IPS-18c (cell line): ENCODE data around the gene PPFIA4.

Source experiments
- H3K4me3 ChIP-seq: 2 replicates; pipeline ENCODE4 v1.7.0; 2013; ENCODE audit warnings: low read depth, mild to moderate bottlenecking, low read length, moderate library complexity; ENCODE audit not compliant: insufficient read depth
- H3K9me3 ChIP-seq: one replicate; pipeline ENCODE4 v1.6.1; 2013; ENCODE audit warnings: mild to moderate bottlenecking, low read length, moderate library complexity; ENCODE audit not compliant: control insufficient read depth, insufficient read depth

PPFIA4 gene

DNA sequence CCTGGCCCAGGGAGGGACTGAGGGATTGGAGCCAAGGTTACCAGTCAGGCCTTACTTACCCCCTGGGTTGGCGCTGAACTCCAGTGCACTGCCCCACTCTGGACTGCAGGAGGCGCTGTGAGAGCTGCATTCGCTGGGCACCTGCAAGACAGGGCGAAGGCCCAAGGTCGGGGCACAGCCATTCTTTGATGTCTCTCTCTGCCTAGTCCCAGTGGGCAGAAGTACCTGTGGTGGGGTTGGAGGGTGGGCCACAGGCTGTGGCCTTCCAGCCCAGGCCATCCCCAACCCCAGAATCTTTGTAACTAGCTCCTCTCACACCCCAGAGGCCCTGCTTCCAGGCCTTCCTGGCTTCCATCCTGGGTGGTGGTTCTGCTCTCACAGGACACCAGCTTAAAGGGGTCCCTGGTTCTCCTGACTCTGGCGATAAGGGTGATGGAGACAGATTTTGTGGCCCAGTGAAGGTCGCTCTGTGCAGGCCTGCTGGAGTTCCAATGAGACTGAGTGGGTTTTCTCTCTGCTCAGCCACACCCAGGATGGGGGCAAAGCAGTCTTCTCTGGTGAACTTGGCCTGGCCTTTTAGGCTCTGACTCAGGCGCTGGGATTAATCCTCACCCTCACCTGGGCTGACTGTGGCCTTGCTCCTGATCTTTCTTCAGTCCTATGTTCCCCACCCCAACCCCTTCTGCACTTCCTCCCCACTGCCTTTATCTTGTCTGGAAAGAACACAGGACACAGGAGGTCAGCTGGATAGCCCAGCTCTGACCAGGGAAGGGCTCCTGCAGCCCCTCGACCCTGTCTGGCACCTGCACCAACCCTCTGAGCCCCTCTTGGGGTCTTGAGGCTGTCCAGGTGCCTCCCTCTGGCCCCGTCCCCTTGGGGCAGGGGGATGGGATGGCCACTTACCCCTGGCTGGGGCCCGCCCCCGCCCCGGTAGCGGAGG lies 58.6 kb downstream of the PPFIA4 start:
- no peak overlapping the region for H3K4me3 ChIP-seq
- no peaks in the 10 kb centered on the region for H3K9me3 ChIP-seq

DNA sequence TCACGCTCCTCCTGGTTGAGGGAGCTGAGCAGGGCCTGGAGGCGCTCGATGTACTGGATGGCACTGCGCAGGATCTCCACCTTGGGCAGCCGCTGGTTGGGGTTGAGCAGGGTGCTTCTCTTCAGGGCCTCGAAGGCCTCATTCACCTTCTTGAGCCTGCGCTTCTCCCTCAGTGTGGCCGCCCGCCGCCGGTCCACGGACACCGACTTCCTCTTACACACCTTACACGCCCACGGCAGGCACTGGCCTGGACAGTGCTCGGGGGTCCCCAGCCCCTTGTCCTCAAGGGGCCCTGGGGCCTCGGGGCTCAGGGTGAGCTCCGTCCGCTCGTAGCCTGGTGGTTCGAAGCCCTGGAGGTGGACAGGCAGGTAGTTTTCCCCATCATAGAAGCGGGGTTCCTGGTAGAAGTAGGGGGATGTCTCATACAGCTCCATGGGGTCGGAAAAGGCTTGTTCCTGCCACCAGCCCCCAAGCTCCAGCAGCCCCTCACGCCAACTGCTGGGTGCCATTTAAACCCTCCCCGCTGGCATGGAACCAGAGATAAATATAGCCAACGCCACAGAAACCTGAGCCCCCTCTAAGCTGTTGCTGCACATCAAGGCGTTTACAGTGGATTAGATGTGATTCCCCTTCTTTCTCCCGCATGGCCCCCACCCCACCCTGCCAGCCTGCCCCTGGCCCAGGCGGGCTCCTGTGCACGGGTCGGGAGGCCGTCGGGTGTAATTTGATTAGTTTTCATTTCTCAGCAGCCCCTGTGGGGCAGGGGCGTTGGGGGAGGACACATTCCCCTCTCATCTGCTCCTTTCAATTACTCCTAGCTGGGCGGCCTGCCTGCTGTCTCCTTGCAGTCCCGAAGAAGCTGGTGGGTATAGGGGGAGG lies 59.5 kb downstream of the PPFIA4 start, which contains the start of gene MYOG:
Gene MYOG, minus strand, starts transcription at position 485 of the 879 bp plus-strand sequence. Its CDS starts 51 bp downstream, at position 434.
- no peak within 1 kb of the TSS for H3K4me3 ChIP-seq

DNA sequence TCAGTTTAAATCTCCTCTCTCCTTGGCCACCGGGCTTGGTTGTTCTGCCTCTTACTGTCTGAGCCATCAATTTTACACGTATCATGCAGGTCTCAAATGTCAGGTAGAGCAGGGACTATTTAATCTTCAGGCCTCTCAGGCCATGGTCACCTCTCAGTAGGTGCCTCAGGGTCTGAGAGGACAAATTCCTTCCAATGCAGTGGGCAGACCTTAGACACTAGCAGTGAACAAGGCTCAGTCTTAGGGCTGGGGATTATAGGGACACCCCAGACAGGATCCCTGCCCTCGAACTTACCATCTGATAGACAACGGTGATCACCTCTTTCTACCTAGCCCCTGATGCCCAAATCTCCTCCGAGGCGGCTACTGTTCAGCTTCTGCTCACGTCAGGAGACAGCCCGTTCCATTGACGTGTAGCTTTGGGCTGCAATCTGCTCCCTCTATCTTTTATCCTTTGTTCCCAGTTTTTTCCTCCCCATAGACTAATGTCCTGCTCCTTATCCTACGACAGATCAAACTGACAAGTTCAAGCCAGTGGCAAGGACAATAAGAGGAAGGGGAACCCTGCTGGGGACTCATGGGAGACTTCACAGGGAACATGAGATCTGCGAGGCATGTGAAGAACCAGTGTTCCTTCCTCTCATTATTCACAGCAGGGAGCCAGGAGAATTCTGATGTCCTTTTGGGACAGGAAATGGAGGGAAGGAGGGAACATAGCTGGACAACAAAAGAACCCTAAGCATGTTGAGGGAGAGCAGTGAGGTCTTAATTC lies 60.9 kb downstream of the PPFIA4 start:
- Histone ChIP-seq H3K9me3 (no peaks in the 10 kb centered on the region), H3K4me3 (no peak overlapping the region)

More for the DNA sequence above, 59.5 kb downstream of the PPFIA4 start, which contains the start of gene MYOG:
- no peaks in the 10 kb centered on the region for H3K9me3 ChIP-seq

DNA sequence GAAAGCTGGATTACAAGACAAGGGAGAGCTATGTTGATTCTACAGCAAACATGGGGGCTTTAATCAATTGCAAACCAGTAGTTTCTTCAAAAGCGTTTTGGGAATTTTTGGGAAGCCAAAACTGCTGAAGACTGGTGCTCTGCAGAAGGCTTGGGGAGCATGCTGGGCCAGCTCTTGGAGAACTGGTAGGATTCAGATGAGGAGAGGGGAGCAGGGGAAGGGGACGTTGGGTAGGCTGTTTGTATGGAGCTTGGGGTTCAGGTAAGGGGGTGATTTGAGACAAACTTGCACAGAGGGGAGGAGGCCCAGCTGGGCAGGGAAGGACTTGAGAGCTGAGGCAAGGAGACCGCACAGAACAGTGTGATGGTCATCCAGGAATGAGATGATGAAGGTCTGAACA lies 62.1 kb downstream of the PPFIA4 start:
- H3K4me3 ChIP-seq = no peak overlapping the region
- no peaks in the 10 kb centered on the region for H3K9me3 ChIP-seq

DNA sequence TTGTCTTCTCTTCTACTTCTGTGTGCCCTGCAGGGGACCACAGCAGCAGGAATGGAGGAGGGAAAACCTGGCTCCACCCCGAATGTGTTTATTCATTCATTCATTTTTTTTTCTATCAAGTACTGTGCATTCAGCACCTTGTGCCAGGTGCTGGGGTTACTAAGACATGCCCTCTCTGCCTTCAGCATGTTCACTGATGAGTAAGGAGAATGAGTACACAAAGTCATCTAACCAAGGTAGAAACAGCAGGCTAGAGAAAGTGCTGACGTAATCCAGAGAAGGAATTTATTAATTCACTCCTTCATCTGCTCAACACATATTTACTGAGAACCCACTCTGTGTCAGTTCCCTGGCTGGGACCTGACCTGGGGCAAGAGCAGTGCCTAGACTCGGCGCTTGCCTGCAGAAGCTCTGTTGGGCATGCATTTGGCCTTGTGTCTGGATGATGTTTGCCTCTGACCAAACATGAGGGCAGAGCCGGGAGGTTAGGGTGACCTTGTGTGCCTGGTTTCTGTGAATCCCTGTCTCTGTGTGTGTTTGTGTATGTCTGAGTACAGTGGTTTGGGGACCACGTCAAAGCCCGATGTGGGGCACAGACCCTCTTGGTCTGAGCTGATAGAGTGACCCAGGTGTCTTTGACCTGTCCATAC lies 62.8 kb downstream of the PPFIA4 start:
- H3K4me3 ChIP-seq = no peak overlapping the region
- H3K9me3 ChIP-seq = peaks cover 3% of the 10 kb centered on the region

DNA sequence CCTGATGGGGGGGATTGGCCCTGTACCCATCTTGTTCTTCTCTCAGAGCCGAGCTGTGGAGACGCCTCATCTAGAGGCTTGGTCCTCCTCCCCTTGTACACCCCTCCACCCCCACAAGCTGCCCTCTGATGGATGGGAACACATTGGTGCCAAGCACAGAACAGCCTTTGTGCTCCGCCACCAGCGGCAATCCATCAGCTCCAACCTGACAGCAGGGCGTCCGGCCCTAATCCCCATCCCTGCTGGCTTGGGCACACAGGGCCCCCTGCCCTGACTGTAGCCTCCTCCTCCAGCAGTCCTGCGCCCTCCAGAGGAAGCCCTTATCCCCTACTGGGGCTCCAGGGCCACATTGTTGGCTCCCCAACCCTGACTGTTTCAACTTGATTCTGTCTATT lies 63.4 kb downstream of the PPFIA4 start:
- no peak overlapping the region for H3K4me3 ChIP-seq
- peaks cover 3% of the 10 kb centered on the region for H3K9me3 ChIP-seq

DNA sequence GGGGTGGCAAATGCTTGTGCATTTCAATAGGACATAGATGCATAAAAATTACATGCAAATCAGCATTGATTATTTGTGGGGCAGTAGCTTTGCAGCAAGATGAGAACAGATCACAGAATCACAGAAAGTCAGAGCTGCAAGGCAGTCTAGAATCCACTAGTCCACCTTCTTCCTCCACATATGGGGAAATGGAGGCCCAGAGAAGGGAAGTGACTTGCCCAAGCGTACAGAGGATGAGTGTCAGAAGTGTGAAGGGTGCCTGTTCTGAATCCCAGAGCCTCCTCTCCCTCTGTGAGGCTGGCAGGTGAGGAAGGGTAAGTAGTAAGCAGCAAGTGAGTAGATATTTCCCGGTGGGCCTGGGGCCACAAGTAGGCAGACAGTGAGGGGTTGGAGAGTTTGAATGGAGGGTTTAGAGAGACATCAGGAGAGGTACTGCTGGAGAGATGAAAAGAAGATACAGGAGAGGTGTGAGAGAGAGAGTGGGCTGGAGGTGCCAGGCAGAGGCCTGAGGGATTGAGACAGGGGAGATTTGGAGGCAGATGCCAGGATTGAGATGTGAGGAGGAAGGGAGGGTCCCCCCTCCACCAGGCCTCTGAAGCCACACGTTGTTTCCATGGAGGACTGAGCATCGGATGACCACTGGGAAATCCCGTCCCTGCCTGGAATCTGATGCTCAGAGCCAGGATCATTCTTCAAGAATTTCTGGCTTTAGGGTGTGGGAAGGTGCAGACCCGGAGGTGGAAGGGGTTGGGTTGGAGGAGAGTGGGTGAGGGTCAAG lies 64.3 kb downstream of the PPFIA4 start:
- H3K4me3 ChIP-seq = no peak overlapping the region
- H3K9me3 ChIP-seq = peaks cover 3% of the 10 kb centered on the region

DNA sequence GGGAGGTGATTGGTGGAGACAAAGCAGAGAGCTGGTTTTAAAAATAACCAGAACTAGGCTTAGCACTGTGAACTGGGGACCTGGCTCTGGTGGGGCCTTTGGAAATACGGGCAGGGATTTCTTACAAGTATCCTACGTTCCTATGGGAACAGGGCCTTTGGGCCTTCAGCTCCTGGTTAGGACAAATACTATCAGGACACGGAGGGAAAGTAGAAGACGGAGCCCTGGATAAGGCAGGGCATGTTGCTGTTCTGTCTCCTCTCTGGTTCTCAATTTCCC lies 64.8 kb downstream of the PPFIA4 start:
- peaks cover 3% of the 10 kb centered on the region for H3K9me3 ChIP-seq

DNA sequence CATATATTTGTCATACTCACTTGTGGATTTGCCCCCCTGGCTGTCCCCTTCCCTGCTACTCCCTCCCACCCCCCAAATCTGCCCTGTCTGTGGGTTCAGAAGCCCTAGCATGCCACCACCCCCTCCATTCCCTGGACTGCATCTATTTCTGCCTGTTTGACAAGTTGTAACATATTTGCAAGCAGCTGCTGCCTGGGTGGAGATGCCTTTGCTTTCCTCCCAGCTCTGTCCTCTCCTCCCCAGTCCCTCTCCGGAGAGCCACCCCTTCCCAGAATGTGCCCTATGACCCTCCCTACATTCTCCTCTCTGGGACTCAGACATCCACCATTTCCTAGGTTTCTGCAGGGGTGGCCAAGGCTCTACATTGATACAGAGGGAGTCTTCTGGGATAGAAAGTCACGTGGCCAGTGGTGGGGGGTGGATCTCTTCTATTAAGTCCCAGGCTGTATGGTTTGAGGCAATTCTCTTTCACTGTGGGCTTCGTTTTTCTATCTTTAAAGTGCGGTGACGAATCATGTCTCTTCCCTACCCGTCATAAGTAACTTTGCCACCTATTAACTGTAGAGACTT lies 65.6 kb downstream of the PPFIA4 start:
- Histone ChIP-seq H3K4me3 (no peak overlapping the region), H3K9me3 (peaks cover 3% of the 10 kb centered on the region)

More for the DNA sequence above, 64.8 kb downstream of the PPFIA4 start:
- no peak overlapping the region for H3K4me3 ChIP-seq

DNA sequence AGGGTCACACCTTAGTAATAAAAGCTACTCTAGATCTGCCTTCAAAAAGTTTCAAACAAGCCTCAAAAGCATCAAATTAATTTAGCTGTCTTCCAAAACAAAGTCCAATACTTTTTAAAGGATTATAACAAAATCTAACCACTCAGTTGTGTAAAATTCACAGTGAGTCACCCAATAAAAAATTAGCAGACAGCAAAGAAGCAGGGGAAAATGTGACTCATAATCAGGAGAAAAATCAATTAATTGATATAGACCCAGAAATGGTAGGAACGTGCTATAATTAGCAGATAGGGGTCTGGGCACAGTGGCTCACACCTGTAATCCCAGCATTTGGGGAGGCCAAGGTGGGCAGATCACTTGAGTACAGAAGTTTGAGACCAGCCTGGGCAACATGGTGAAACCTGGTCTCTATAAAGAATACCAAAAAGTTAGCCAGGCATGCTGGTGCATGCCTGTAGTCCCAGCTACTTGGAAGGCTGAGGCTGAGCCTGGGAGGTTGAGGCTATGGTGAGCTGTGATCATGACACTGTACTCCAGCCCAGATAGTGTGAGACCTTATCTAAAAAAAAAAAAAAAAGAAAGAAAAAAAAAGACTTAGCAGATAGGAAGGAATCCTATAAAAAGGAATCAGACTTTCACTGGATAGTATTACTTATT lies 67.6 kb downstream of the PPFIA4 start:
- H3K9me3 ChIP-seq = peaks cover 3% of the 10 kb centered on the region
- no peak overlapping the region for H3K4me3 ChIP-seq

DNA sequence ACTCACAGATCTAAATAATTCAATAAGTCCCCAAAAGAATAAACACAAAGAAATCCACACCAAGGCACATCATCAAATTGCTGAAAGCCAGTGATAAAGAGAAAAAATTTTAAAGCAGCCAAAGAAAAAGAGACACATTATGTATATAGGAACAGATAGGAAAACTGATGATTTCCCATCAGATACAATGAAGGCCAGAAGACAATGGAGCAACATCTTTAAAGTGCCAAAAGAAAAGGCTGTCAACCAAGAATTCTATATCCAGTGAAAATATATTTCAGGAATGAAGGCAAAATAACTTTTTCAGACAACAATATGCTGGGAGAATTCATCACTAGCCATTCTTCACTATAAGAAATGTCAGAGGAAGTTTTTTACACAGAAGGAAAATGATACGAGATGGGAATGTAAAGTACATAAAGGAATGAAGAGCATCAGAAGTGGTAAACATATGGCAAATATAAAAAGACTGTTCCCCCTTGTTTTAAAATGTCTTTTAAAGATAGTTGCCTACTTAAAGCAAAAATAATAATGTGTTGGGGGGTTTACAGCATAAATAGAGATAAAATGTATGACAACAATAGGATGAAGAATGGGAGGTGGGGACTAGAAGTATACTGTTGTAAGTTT lies 68.9 kb downstream of the PPFIA4 start:
- Histone ChIP-seq H3K9me3 (peaks cover 3% of the 10 kb centered on the region), H3K4me3 (no peak overlapping the region)

DNA sequence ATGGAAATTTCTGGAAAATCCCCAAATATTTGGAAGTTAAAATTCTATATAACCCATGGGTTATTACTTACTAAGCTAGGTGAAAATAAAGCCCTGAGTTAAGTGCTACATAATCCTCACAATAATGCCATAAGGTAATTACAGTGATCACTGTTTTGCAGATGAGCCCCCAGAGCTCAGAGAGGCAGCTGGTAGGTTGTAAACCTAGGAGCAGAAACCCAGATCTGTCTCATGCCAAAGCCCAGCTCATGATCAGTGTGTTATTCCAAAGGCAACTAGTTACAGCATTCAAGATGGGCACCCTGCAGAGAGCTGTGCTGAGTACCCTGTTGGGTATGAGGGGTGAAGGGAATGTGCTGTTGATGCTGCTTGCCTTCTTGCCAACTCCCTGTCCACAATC lies 70.3 kb downstream of the PPFIA4 start:
- Histone ChIP-seq H3K9me3 (peaks cover 3% of the 10 kb centered on the region), H3K4me3 (no peak overlapping the region)

DNA sequence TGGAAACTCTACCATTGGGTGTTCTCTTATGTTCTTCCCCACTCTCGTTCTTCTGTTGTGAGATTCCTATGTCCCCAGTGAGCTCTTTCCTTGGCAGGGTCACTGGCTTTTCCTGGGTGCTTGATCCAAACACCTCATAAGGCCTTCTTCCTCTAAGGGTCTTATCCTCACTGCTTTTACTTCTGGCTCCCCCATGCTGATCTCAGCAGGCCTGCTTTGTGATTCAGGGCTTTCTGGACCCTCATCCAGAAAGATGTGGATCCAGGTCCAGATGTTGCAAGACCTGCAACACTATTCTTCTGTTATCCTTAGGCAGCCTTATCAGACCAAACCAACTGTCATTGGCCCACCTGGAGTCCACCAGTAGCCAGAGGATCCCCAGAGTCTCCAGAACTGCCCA lies 70.7 kb downstream of the PPFIA4 start:
- Histone ChIP-seq H3K4me3 (no peak overlapping the region), H3K9me3 (peaks cover 3% of the 10 kb centered on the region)

DNA sequence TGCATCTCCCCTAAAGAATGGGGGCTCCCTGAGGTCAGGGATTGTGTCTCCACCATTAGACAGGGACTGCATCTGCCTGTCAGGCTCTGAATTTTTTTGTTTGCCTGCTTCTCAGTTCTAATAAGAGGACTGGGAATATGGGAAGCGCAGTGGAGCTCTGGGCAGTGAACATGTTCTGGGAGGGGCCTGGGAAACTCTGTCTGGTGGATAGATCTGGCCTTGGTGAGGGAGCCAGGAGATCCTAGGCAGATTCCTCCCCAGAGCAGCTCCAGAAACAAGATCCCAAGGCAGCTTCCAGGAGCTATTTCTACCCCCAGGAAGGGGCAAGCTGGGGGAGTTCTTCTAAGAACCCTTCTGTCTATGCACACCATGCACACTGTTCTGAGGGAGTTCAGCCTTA lies 72.2 kb downstream of the PPFIA4 start:
- H3K4me3 ChIP-seq = no peak overlapping the region
- H3K9me3 ChIP-seq = peaks cover 3% of the 10 kb centered on the region

DNA sequence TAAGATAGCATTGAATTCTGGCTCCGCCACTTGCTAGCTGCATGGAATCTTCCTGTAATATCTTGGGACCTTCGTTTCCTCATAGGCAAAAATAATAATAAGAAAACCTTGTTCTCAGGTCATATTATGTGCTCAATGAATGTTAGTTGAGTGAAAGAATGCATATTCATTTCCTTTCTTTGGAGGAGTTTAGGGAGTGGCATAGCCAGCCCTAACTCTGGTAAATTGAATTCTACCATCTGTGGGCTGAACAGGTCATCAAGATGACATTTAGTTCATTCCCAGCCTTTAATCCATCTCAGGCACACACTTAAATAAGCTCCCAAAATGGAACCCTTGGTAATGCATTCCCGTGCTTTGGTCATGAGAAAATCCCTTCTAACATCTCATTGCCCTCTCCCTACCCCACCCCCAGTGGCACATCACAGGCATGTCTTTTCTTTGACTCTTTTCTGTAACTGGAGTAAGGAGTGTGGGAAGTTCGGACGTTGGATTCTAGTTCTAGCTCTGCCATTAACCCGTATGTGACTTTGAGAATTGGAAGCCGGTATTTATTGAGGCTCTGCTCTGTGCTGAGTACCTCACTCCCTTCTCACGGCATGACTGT lies 72.7 kb downstream of the PPFIA4 start:
- Histone ChIP-seq H3K4me3 (no peak overlapping the region), H3K9me3 (peaks cover under 1% of the 10 kb centered on the region)
